Subcutaneous abdominal adipose tissue (tissue), 5 donors: Measurements from ENCODE around the gene NUP98.

ENCODE experiments used
- H3K27ac ChIP-seq: one replicate; pipeline ENCODE4 v1.7.0; 2013; ENCODE audit warnings: low read depth, mild to moderate bottlenecking, inconsistent platforms, low read length, moderate library complexity
- H3K27me3 ChIP-seq, 5 donors: one replicate each; pipeline ENCODE4 v1.7.0; 2013; ENCODE audit warnings: low read length in 5 of 5, inconsistent platforms in 1 of 5; ENCODE audit not compliant: control insufficient read depth in 5 of 5, insufficient read depth in 4 of 5
- H3K36me3 ChIP-seq, 5 donors: one replicate each; pipeline ENCODE4 v1.7.0; 2013; ENCODE audit warnings: low read length in 5 of 5; ENCODE audit not compliant: control insufficient read depth in 5 of 5, insufficient read depth in 5 of 5
- H3K4me1 ChIP-seq, 5 donors: one replicate each; pipeline ENCODE4 v1.7.0; 2013; ENCODE audit warnings: low read length in 5 of 5, mild to moderate bottlenecking in 3 of 5, moderate library complexity in 1 of 5; ENCODE audit not compliant: control insufficient read depth in 5 of 5, insufficient read depth in 5 of 5
- H3K4me3 ChIP-seq, 5 donors: one replicate each; pipeline ENCODE4 v1.7.0; 2013; ENCODE audit warnings: low read length in 5 of 5, low read depth in 1 of 5
- H3K9ac ChIP-seq, 5 donors: one replicate each; pipeline ENCODE4 v1.7.0; 2013; ENCODE audit warnings: low read length in 5 of 5, mild to moderate bottlenecking in 4 of 5, moderate library complexity in 3 of 5
- H3K9me3 ChIP-seq, 5 donors: one replicate each; pipeline ENCODE4 v1.7.0; 2013; ENCODE audit warnings: low read length in 5 of 5; ENCODE audit not compliant: control insufficient read depth in 5 of 5
- donor health status: healthy.
- donor health status: healthy.
- donor health status: healthy.
- donor health status: healthy.
- donor health status: healthy.

The NUP98 gene

DNA sequence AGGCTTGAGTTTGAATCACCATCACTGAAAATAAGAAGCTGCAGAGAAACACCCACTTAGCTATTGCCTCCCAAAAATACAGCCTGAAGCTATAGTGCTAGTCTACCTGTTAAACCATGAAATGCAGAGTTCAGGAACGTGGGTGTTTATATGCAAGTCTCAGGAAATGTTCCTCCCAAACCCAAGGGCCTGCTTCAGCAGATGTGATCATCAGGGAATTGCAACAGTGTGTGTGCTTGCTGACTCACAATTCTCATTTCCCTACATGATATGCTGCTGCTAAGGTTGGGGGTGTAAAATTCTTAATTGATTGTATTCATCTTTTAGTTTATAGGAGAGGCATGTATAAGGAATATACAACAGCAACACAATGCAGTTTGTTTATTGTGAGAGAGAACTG lies 49.6 kb downstream of the NUP98 start:
- no peak overlapping the region for H3K4me3 ChIP-seq
- H3K9me3 ChIP-seq = no peaks in the 10 kb centered on the region
- no peaks in the 10 kb centered on the region for H3K27me3 ChIP-seq
- peaks cover 31 to 78% (median 64%) of the 10 kb centered on the region in 5 donors for H3K36me3 ChIP-seq
- no peak overlapping the region for H3K27ac ChIP-seq
- peaks cover 0 to 3% (median 0%) of the 10 kb centered on the region in 5 donors for H3K4me1 ChIP-seq
- no peak overlapping the region for H3K9ac ChIP-seq

DNA sequence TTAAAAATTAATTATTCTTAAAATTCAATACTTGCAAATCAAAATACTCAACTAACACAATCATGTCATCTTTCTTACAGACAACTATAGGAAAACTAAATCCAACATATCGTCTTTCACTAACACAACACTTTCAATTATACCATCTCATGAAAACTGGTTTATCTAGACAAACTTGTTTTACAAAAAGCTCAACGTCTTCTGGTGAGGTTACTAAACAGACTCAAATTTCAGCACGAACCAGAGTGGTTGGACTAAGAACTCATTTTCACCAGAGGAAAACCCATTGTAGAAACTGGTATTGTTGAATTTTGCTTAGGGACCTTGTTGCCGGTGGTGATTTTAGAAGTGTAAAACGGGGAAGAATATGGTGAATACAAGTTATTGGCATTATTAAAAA lies 52.2 kb downstream of the NUP98 start:
- Histone ChIP-seq H3K9me3 (no peaks in the 10 kb centered on the region), H3K27ac (no peak overlapping the region), H3K36me3 (peaks cover 39 to 74% (median 50%) of the 10 kb centered on the region in 5 donors)

DNA sequence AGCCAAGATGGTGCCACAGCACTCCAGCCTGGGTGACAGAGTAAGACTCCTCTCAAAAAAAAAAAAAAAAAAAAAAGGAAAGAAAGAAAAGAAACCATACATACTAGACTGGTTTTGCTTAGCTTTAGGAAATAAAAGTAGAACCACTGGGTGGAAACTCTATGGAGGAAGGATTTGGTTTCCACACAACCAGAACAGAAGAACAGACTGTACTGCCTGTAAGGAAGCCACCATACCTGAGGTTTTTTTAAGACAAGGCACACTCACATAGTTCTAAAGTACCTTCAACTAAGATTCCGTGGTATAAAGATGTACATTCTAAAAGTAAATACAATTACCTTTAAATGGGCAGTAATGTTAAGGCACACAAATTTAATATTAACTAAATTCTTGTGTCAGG lies 58.6 kb downstream of the NUP98 start:
- no peaks in the 10 kb centered on the region for H3K9me3 ChIP-seq
- no peak overlapping the region for H3K4me3 ChIP-seq
- H3K9ac ChIP-seq = no peak overlapping the region
- peaks cover 26 to 77% (median 48%) of the 10 kb centered on the region in 5 donors for H3K36me3 ChIP-seq
- no peaks in the 10 kb centered on the region for H3K27me3 ChIP-seq
- peak overlapping the region; percentile 55 for H3K27ac ChIP-seq
- H3K4me1 ChIP-seq = peaks cover 0 to 9% (median 2%) of the 10 kb centered on the region in 5 donors

More for the DNA sequence above, 52.2 kb downstream of the NUP98 start:
- H3K4me3 ChIP-seq = no peak overlapping the region
- peaks cover 0 to 3% (median 0%) of the 10 kb centered on the region in 5 donors for H3K4me1 ChIP-seq
- H3K27me3 ChIP-seq = no peaks in the 10 kb centered on the region
- no peak overlapping the region for H3K9ac ChIP-seq

DNA sequence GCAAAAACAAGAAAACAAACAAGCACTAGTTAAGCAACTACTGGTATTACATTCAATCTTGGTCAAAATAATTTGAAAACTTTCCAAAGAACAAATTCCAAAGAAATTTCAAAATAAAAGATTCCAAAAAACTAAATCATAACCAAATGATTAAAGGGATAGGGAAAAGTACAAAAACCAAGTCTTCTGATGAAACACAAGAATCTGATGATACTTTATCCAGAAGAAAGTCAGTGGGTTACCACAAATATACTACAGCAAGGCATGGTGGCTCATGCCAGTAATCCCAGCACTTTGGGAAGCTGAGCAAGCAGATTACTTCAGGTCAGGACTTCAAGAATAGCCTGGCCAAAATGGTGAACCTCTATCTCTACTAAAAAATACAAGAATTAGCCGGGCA lies 59.1 kb downstream of the NUP98 start:
- H3K9me3 ChIP-seq = no peaks in the 10 kb centered on the region
- H3K9ac ChIP-seq = no peak overlapping the region
- H3K4me1 ChIP-seq = peaks cover 0 to 9% (median 2%) of the 10 kb centered on the region in 5 donors
- H3K4me3 ChIP-seq = no peak overlapping the region
- peaks cover 26 to 77% (median 48%) of the 10 kb centered on the region in 5 donors for H3K36me3 ChIP-seq
- no peaks in the 10 kb centered on the region for H3K27me3 ChIP-seq
- peak overlapping the region; percentile 55 for H3K27ac ChIP-seq

DNA sequence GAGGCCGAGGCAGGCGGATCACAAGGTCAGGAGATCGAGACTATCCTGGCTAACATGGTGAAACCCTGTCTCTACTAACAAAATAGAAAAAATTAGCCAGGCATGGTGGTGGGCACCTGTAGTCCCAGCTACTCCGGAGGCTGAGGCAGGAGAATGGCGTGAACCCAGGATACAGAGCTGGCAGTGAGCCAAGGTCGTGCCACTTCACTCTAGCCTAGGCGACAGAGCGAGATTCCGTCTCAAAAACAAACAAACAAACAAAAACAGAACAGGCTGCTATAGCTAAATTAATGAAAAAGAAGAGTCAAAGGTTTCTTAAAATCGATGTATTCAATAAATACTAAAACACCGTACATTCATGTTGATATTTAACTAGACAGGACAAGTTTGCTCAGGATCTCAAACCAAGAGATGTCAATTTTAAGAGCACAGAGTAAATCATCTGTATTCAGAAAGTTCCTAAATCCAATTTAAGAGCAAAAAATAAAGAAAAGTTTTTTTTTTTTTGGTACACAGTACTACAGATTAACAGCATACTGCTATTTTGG lies 59.9 kb downstream of the NUP98 start:
- H3K9me3 ChIP-seq = no peaks in the 10 kb centered on the region
- H3K36me3 ChIP-seq = peaks cover 26 to 74% (median 44%) of the 10 kb centered on the region in 5 donors
- no peak overlapping the region for H3K4me3 ChIP-seq
- no peak overlapping the region for H3K9ac ChIP-seq
- peaks cover 0 to 9% (median 2%) of the 10 kb centered on the region in 5 donors for H3K4me1 ChIP-seq
- no peak overlapping the region for H3K27ac ChIP-seq
- no peaks in the 10 kb centered on the region for H3K27me3 ChIP-seq

DNA sequence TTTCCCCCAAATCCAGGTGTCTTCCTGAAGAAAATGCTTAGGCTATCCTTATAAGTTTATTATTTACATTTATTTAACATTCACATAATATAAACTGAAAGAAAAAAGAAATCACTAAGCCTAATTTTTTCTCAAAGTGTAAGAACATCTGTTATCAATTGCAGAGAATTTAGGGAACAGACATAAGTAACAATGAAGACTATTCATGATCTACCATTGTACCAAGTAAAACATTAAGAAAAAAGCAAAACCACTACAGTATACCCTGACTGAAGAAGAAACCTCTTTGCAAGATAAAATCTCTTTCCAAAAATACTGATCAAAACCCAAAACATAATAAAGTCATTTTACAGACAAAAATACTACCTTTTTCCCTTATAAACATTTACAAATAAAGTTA lies 60.5 kb downstream of the NUP98 start:
- Histone ChIP-seq H3K4me3 (no peak overlapping the region), H3K27me3 (no peaks in the 10 kb centered on the region), H3K4me1 (peaks cover 0 to 9% (median 2%) of the 10 kb centered on the region in 5 donors), H3K9ac (no peak overlapping the region), H3K9me3 (no peaks in the 10 kb centered on the region), H3K36me3 (peaks cover 26 to 73% (median 45%) of the 10 kb centered on the region in 5 donors), H3K27ac (no peak overlapping the region)

DNA sequence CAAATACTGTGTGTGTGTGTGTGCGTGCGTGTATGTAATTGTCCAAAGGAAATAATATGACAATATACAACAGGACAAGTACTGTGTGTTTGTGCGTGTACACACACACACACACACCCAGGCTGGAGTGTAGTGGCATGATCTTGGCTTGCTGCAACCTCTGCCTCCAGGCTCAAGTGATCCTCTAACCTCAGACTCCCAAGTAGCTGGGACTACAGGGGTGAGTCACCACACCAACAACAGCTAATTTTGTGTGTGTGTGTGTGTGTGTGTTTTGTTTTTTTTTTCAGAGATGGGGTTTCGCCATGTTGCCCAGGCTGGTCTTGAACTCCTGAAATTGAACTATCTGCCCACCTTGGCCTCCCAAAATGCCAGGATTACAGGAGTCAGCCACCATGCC lies 61.5 kb downstream of the NUP98 start:
- H3K9me3 ChIP-seq = no peaks in the 10 kb centered on the region
- no peak overlapping the region for H3K4me3 ChIP-seq
- H3K36me3 ChIP-seq = peaks cover 27 to 73% (median 49%) of the 10 kb centered on the region in 5 donors
- H3K27ac ChIP-seq = no peak overlapping the region
- no peak overlapping the region for H3K9ac ChIP-seq
- peaks cover 0 to 9% (median 2%) of the 10 kb centered on the region in 5 donors for H3K4me1 ChIP-seq
- H3K27me3 ChIP-seq = no peaks in the 10 kb centered on the region

DNA sequence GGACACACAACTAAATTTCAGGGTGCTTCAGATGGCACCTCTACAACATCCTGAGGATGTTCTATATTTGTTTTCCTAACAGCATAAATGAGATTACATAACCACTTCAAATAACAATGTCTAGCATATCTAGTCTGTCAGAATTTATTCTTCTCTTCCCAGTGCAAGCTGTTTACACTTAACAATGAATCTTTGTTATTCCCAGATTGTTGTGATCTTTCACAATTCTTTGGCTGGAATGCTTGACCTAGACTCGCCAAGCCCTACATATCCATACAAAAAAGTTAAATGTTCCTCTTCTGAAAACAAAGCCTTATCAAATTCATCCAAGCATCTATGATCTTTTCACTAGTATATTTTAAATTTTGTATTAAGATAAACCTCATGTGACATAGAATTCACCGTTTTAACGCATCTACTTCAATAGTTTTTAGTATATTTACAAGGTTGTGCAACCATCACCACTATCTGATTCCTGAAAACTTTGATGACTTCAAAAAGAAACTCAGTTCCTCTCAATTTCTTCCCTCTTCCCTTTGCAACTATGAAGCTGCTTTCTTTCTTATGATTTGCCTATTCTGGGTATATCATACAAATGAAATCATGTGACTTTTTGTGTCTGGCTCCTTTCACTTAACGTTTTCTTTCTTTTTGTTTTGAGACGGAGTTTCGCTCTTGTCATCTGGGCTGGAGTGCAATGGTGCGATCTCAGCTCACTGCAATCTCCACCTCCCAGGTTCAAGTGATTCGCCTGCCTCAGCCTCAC lies 64.5 kb downstream of the NUP98 start:
- no peaks in the 10 kb centered on the region for H3K27me3 ChIP-seq
- H3K4me1 ChIP-seq = peaks cover 0 to under 1% (median 0%) of the 10 kb centered on the region in 5 donors
- no peaks in the 10 kb centered on the region for H3K9me3 ChIP-seq
- H3K9ac ChIP-seq = no peak overlapping the region
- H3K4me3 ChIP-seq = no peak overlapping the region
- H3K27ac ChIP-seq = no peak overlapping the region
- H3K36me3 ChIP-seq = peaks cover 30 to 81% (median 56%) of the 10 kb centered on the region in 5 donors

DNA sequence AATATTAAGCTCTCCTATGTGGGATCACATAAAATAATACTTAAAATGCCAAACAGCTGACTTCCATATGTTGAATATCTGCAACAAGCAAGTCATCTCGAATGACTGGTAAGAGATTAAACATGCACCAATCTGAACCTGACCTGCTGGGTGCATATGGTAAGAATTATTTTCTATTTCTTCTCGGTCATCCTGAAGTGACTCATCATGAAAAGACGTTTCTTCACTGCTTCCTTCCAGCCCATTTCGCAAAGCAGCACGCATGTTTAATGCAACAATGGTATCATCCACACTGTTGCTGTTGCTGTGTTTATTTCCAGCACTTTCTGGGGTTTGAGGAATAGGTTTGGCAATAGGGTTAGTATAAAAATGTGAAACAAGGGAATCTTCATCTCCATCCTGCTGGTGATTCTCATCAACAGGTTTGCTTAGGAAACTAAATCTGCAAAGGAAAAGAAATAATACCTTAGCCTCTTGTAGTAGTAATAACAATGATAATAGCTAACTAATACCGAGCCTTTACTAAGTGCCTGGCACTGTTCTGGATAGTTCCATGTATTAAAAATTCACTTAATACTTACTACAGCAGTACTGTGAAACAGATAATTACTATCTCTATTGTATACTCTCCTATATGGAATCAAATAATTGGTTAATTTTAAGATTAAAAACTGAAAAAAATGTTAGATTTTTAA lies 74.2 kb downstream of the NUP98 start:
- Histone ChIP-seq H3K4me3 (no peak overlapping the region), H3K4me1 (no peaks in the 10 kb centered on the region), H3K9ac (no peak overlapping the region), H3K27me3 (no peaks in the 10 kb centered on the region), H3K27ac (no peak overlapping the region), H3K9me3 (no peaks in the 10 kb centered on the region), H3K36me3 (peaks cover 41 to 86% (median 80%) of the 10 kb centered on the region in 5 donors)

DNA sequence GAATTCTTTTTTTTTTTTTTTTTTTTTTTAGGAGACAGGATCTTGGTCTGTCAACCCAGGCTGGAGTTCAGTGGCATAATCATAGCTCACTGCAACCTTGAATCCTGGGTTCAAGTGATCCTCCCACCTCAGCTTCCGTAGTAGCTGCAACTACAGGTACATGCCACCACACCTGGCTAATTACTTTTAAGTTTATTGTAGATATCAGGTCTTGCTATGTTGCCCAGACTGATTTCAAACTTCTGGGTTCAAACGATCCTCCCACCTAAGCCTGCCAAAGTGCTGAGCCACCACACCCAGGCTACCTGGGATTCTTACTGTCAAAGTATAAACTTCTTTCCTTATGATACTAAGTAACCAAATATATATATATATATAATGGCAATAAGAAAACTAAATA lies 75.3 kb downstream of the NUP98 start:
- Histone ChIP-seq H3K9ac (no peak overlapping the region), H3K27ac (no peak overlapping the region), H3K4me3 (no peak overlapping the region), H3K36me3 (peaks cover 43 to 86% (median 80%) of the 10 kb centered on the region in 5 donors), H3K4me1 (no peaks in the 10 kb centered on the region), H3K9me3 (no peaks in the 10 kb centered on the region), H3K27me3 (no peaks in the 10 kb centered on the region)
